Natural killer cell (primary cell): Measurements from ENCODE around the gene LTBP3. TPM values are rescaled to one million over a fixed set of nuclear protein-coding genes. Genes with fewer than 3 reads are reported as not detected.

Source experiments
- ATAC-seq, 3 donors: fragments of 150-1000 bp in 2 of 3; fragments of 200-7000 bp in 1 of 3; cut with Tn5 transposase; 1 replicate in 1 of 3; 2 replicates in 2 of 3; pipeline ENCODE4 v1.10.0; 2021; ENCODE audit warnings: mild to moderate bottlenecking in 2 of 3, moderate library complexity in 2 of 3
- DNase-seq, 2 donors: peaks; one replicate each; pipeline versions ENCODE4 v3.0.0 to v3.0.0-alpha.2; 2013 to 2021; ENCODE audit warnings: mixed read lengths in 1 of 2
- H3K27ac ChIP-seq: one replicate; pipeline ENCODE4 v1.5.1; 2013; ENCODE audit warnings: mild to moderate bottlenecking, low read length
- H3K27me3 ChIP-seq: one replicate; pipeline ENCODE4 v1.6.1; 2013; ENCODE audit warnings: low read length; ENCODE audit not compliant: control insufficient read depth, insufficient read depth
- H3K36me3 ChIP-seq: one replicate; pipeline ENCODE4 v1.6.1; 2013; ENCODE audit warnings: low read length; ENCODE audit not compliant: control insufficient read depth, insufficient read depth
- H3K4me1 ChIP-seq: one replicate; pipeline ENCODE4 v1.6.1; 2013; ENCODE audit warnings: low read length; ENCODE audit not compliant: control insufficient read depth, insufficient read depth
- H3K4me3 ChIP-seq: one replicate; pipeline ENCODE4 v1.5.1; 2013; ENCODE audit warnings: low read length
- H3K9me3 ChIP-seq: one replicate; pipeline ENCODE4 v1.6.1; 2013; ENCODE audit warnings: low read length; ENCODE audit not compliant: control insufficient read depth, insufficient read depth
- H3K27ac Mint-ChIP-seq, 2 donors: one replicate each; pipeline ENCODE4 v1.8.0; 2022; ENCODE audit warnings: mild to moderate bottlenecking in 2 of 2, mixed read lengths in 2 of 2, moderate library complexity in 1 of 2
- H3K27me3 Mint-ChIP-seq, 2 donors: one replicate each; pipeline ENCODE4 v1.8.0; 2022; ENCODE audit warnings: low read depth in 2 of 2, mixed read lengths in 2 of 2
- H3K36me3 Mint-ChIP-seq: one replicate; pipeline ENCODE4 v1.8.0; 2022; ENCODE audit warnings: mixed read lengths
- H3K4me1 Mint-ChIP-seq, 2 donors: one replicate each; pipeline ENCODE4 v1.8.0; 2022; ENCODE audit warnings: mixed read lengths in 2 of 2
- H3K4me3 Mint-ChIP-seq: one replicate; pipeline ENCODE4 v1.8.0; 2022; ENCODE audit warnings: mild to moderate bottlenecking, moderate library complexity, mixed read lengths
- H3K9me3 Mint-ChIP-seq, 2 donors: one replicate each; pipeline ENCODE4 v1.8.0; 2022; ENCODE audit warnings: mixed read lengths in 2 of 2
- WGBS: methylation state at CpG from one replicate; pipeline ENCODE4 v1.1.7; 2013; ENCODE audit warnings: missing lambda C conversion rate; ENCODE audit not compliant: insufficient coverage; 5-methylcytosine and 5-hydroxymethylcytosine counted together
- intact Hi-C: fragments of 100-400 bp; cut with micrococcal nuclease; formaldehyde crosslinking; loops from one replicate; pipeline ENCODE4 v1.14.2; 2022
- total RNA-seq, 4 donors: library from RNA; stranded (reverse); fragments of 120-200 nt in 1 of 4; gene quantifications; one replicate each; pipeline versions ENCODE4 v1.2.3 to v1.2.4, GENCODE V29; 2013 to 2022
- TF ChIP-seq, protein P1 (sequence below): fragments of 200-600 bp; IDR thresholded peaks from one replicate; pipeline ENCODE4 v1.8.0; 2022; ENCODE audit warnings: antibody characterized with exemption

Gene LTBP3
- total RNA-seq, 3 donors from 2014 or later (not counting 1 experiment from before 2014, with no cell fraction given): 121 to 155 (median 140) TPM

DNA sequence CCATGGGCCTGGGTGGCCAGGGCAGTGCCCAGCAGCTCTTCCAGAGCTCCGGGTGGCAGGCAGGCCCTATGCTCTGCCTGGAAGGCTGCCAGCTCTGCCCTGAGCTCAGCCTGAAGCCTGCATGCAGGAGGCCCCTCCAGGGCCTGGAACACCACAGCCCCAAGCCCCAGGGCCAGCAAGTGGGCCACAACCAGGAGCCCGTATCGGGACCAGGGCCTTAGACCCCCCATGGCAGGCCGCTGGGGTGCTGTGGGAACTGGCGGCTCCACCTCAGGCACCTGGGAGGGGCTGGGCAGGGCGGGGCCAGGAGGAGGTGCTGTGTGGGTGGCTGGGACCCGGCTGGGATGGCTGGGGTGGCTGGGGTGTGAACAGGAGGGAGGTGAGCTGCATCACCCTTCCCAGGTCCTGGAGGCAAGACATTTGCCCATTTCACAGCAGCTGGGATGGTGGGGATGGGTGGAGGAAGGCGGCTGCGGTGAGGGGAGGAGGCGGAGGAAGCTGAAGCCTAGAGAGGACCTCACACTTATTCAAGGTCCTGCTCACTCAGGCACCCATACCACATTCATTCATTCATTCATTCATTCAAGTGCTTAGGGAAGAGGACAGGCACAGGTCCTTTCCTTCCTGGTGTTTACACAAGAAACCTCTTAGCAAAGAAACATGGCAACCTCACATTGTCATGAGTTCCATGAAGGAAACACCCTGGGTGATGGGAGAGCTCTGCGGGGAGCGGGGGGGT lies 37.6 kb upstream of the LTBP3 start, which contains the start of gene KCNK7:
KCNK7 (minus strand) TSS at position 258 of the 739 bp plus-strand sequence; CDS start at position 230, 28 bp downstream.
- Mint-ChIP-seq H3K9me3 (no peaks in the 10 kb centered on the region), H3K27ac (peak within 1 kb of the TSS in 1 of 2 donors; percentile 24), H3K4me3 (no peak within 1 kb of the TSS), H3K36me3 (no peaks in the 10 kb centered on the region), H3K27me3 (no peaks in the 10 kb centered on the region), H3K4me1 (peaks cover 0 to 10% of the 10 kb centered on the region in 2 donors)
- Histone ChIP-seq H3K4me3 (no peak within 1 kb of the TSS), H3K27ac (no peak within 1 kb of the TSS), H3K9me3 (no peaks in the 10 kb centered on the region), H3K36me3 (peaks cover 35% of the 10 kb centered on the region), H3K27me3 (no peaks in the 10 kb centered on the region), H3K4me1 (peaks cover 9% of the 10 kb centered on the region)
- TF ChIP-seq, protein P1, sequence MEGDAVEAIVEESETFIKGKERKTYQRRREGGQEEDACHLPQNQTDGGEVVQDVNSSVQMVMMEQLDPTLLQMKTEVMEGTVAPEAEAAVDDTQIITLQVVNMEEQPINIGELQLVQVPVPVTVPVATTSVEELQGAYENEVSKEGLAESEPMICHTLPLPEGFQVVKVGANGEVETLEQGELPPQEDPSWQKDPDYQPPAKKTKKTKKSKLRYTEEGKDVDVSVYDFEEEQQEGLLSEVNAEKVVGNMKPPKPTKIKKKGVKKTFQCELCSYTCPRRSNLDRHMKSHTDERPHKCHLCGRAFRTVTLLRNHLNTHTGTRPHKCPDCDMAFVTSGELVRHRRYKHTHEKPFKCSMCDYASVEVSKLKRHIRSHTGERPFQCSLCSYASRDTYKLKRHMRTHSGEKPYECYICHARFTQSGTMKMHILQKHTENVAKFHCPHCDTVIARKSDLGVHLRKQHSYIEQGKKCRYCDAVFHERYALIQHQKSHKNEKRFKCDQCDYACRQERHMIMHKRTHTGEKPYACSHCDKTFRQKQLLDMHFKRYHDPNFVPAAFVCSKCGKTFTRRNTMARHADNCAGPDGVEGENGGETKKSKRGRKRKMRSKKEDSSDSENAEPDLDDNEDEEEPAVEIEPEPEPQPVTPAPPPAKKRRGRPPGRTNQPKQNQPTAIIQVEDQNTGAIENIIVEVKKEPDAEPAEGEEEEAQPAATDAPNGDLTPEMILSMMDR: no peak
- intact Hi-C loops: no loop called here
- DNase-seq: no peak
- ATAC-seq: peak in 1 of 3 donors; percentile 9
- WGBS: 78% methylated on average over 10 of the region's 12 CpGs

DNA sequence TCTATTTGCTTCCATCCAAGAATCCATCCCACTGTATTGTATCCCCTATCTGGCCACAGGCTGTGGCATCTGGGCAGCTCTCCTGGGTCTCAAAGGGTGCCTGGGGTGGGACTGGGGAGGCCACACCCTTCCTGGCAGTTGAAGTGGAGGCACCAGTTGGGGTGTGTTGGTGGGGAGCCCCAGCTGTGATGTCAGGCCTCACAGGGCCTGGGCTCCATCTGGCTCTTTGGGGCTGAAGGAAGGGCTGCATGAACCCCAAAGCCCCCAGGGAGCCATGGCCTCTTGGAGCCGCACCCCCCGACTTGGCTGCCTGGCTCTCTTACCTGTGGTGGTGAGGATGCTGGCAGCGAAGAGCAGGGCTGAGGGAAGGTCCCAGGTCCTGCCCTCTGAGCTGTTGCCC lies 37.0 kb upstream of the LTBP3 start:
- Histone ChIP-seq H3K4me3 (no peak overlapping the region), H3K36me3 (peaks cover 41% of the 10 kb centered on the region), H3K27me3 (no peaks in the 10 kb centered on the region), H3K9me3 (no peaks in the 10 kb centered on the region), H3K4me1 (peaks cover 9% of the 10 kb centered on the region), H3K27ac (no peak overlapping the region)
- Mint-ChIP-seq H3K36me3 (no peaks in the 10 kb centered on the region), H3K9me3 (no peaks in the 10 kb centered on the region), H3K4me1 (peaks cover 0 to 10% of the 10 kb centered on the region in 2 donors), H3K4me3 (no peak overlapping the region), H3K27ac (no peak overlapping the region), H3K27me3 (no peaks in the 10 kb centered on the region)
- DNase-seq: no peak
- 90% methylated on average over 3 of the region's 3 CpGs for WGBS
- TF ChIP-seq, protein P1: no peak
- ATAC-seq: peak in 1 of 3 donors; percentile 5
- intact Hi-C loops: no loop called here

DNA sequence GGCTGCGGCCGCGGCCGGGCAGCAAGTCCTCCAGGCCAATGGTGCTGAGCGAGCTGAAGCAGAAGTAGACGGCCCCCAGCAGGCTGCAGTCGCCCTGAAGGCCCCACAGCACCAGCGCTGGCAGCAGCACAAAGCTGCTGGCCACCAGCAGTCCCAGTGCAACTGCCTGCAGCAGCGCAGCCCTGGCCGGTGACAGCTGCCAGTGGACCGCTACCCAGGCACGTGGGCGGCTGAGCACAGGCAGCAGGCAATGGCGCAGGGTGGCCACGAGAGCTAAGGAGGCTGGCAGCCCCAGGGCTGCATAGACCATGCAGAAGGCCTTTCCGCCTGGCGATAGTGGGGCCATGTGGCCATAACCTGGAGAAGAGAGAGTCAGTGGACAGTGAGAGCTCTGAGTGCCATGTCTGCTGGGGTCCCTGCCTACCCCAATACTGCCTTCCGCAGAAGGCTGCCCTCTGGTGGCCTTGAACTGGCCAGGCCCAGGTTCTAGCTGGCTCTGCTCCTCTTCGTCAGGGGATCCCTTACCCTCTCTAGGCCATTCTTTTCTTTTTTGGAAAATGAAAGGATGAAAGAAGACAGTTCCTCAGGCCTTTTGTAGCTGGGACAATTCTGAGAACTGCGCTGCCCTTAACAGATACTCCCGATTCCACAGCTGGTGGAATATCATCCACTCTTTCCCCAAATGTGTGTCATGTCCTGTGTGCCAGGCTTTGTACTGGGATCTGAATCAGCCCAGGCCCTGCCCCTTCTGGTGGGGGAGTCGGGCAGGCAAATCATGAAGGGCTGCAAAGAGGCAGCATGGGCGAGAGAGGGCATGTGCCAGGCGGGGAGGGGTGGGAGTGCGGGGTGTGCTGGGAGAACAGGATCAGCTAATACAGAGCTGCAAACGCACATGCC lies 35.6 kb upstream of the LTBP3 start:
- Mint-ChIP-seq H3K36me3 (no peaks in the 10 kb centered on the region), H3K9me3 (no peaks in the 10 kb centered on the region), H3K4me1 (peaks cover 2 to 16% of the 10 kb centered on the region in 2 donors), H3K27ac (no peak overlapping the region), H3K27me3 (no peaks in the 10 kb centered on the region), H3K4me3 (no peak overlapping the region)
- WGBS: 91% methylated on average over 26 of the region's 26 CpGs
- intact Hi-C loops: loop anchor here (1.0 kb wide), 1 partner anchor 53 kb away; no protein-coding TSS in a partner anchor
- Histone ChIP-seq H3K27me3 (no peaks in the 10 kb centered on the region), H3K4me1 (peaks cover 21% of the 10 kb centered on the region), H3K9me3 (no peaks in the 10 kb centered on the region), H3K36me3 (peaks cover 41% of the 10 kb centered on the region), H3K27ac (no peak overlapping the region), H3K4me3 (no peak overlapping the region)
- DNase-seq (peak; percentile 30 to 70), ATAC-seq (peak; percentile 43 to 50 (median 48))
- TF ChIP-seq, protein P1: peak; percentile 55
